ENCODE data around the gene SMAD9.
"Not testable (repeated sequence)": the region's sequence is repeated elsewhere in the genome, so short reads cannot be mapped to it uniquely, and the experiment has no call there.

Gene SMAD9

GRCh38 chr13:36910545-36910944 lies 9.5 kb downstream of the SMAD9 start:
- no peak for DNase-seq

- no peak for DNase-seq
Measured at GRCh38 chr13:36907821-36908220, 12.2 kb downstream of the SMAD9 start.

- DNase-seq: no peak
Measured at GRCh38 chr13:36907266-36907665, 12.8 kb downstream of the SMAD9 start.

- no peak for DNase-seq
Measured at GRCh38 chr13:36905944-36906343, 14.1 kb downstream of the SMAD9 start.

GRCh38 chr13:36903925-36904595 lies 16.0 kb downstream of the SMAD9 start:
- DNase-seq: no peak

GRCh38 chr13:36897054-36897616 lies 22.9 kb downstream of the SMAD9 start:
- no peak for DNase-seq

GRCh38 chr13:36891752-36892151 lies 28.3 kb downstream of the SMAD9 start:
- DNase-seq: no peak

GRCh38 chr13:36888645-36889044 lies 31.4 kb downstream of the SMAD9 start:
- DNase-seq: no peak

GRCh38 chr13:36887758-36888521 lies 32.1 kb downstream of the SMAD9 start:
- no peak for DNase-seq

GRCh38 chr13:36885901-36886300 lies 34.1 kb downstream of the SMAD9 start:
- no peak for DNase-seq

- DNase-seq: no peak
Measured at GRCh38 chr13:36884235-36884634, 35.8 kb downstream of the SMAD9 start.

- no peak for DNase-seq
Measured at GRCh38 chr13:36883824-36884223, 36.2 kb downstream of the SMAD9 start.

GRCh38 chr13:36883392-36883791 lies 36.6 kb downstream of the SMAD9 start:
- DNase-seq: not testable (repeated sequence)

GRCh38 chr13:36882829-36883390 lies 37.1 kb downstream of the SMAD9 start:
- no peak for DNase-seq

- no peak for DNase-seq
Measured at GRCh38 chr13:36880961-36881360, 39.1 kb downstream of the SMAD9 start.

- no peak for DNase-seq
Measured at GRCh38 chr13:36879218-36879938, 40.7 kb downstream of the SMAD9 start.

GRCh38 chr13:36875961-36876360 lies 44.1 kb downstream of the SMAD9 start:
- DNase-seq: no peak

GRCh38 chr13:36875431-36875830 lies 44.6 kb downstream of the SMAD9 start:
- DNase-seq: no peak

- DNase-seq: no peak
Measured at GRCh38 chr13:36872621-36873020, 47.4 kb downstream of the SMAD9 start.

GRCh38 chr13:36870050-36870692 lies 49.9 kb downstream of the SMAD9 start:
- DNase-seq: no peak

GRCh38 chr13:36866232-36866631 lies 53.8 kb downstream of the SMAD9 start:
- DNase-seq: no peak

GRCh38 chr13:36865265-36865664 lies 54.8 kb downstream of the SMAD9 start:
- no peak for DNase-seq

GRCh38 chr13:36862722-36863121 lies 57.3 kb downstream of the SMAD9 start:
- DNase-seq: no peak
